Measurements from ENCODE around the gene AKT1S1.

AKT1S1 gene

GRCh38 chr19:49891393-49891792 is 14.2 kb upstream of the AKT1S1 start:
- H3K27me3 ChIP-seq: no peaks in the 10 kb centered on the region
- peaks cover 6% of the 10 kb centered on the region; the same call in 1 of the 2 replicates for H3K4me1 ChIP-seq
- no peaks in the 10 kb centered on the region for H3K9me3 ChIP-seq
- no peaks in the 10 kb centered on the region for H3K36me3 ChIP-seq
- DNase-seq: no peak
- H3K4me3 ChIP-seq (ENCODE audit: low read depth, low read length): no peak overlapping the region
- no peak for TF ChIP-seq CTCF (IDR thresholded peaks at IDR 0.05; ENCODE audit: low read depth, low read length)

DNA sequence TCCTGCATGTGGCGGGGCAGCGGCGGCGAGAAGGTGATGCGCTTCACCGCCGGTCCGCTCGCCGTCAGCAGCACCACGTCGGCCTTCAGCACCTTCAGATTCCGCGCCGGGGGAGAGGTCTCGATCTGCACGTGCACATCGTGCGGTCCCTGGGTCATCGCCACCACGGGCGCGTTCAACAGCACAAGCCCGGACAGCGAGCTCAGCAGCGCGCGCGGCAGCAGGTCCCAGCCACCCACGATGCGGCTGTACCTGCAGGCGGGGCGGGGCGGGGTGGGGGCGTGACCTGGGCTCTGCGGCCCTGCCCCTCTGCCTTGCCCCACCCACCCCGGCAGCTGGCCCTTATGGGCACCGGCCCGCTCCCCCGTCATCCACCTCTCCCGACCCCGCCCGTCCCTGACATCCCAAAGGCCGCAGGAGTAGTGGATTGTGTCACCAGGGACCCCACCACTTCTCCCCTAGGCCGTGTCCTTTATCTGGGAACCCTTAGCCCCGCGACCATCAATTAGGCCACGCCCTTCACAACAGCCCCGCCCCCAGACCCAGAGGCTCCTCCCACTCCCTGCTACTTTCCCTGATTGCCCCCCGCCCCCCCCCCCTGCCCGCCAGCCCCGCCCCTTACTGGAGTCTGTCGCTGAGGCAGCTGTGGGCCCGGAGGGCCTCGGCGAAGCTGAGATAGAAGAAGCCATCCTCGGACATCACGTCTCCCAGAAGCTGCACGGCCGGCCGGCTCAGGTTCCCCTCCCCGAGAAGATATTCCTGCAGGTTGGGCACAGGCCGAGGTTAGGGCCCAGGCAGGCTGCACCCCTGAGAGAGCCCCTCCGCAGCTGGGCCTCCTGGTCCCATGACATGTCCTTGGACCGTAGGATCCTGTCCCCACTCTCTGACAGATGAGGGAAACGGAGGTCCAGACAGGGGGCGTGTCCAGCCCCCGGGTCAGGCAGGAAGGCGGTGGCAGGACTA is 13.5 kb upstream of the AKT1S1 start:
- peak; percentile 11; the same call in 1 of the 2 replicates for TF ChIP-seq CTCF (IDR thresholded peaks at IDR 0.05; ENCODE audit: low read depth, low read length)
- peaks cover 6% of the 10 kb centered on the region; the same call in 1 of the 2 replicates for H3K4me1 ChIP-seq
- no peaks in the 10 kb centered on the region for H3K9me3 ChIP-seq
- no peaks in the 10 kb centered on the region for H3K36me3 ChIP-seq
- DNase-seq: peak; percentile 82
- peak overlapping the region; percentile 43 for H3K4me3 ChIP-seq (ENCODE audit: low read depth, low read length)
- H3K27me3 ChIP-seq: no peaks in the 10 kb centered on the region

GRCh38 chr19:49889687-49890348 is 12.7 kb upstream of the AKT1S1 start:
- Histone ChIP-seq H3K4me3 (ENCODE audit: low read depth, low read length) (no peak overlapping the region; the same call in 1 of the 2 replicates), H3K27me3 (no peaks in the 10 kb centered on the region), H3K4me1 (peaks cover 6% of the 10 kb centered on the region; the same call in 1 of the 2 replicates), H3K36me3 (no peaks in the 10 kb centered on the region), H3K9me3 (no peaks in the 10 kb centered on the region)
- DNase-seq: no peak
- TF ChIP-seq CTCF (IDR thresholded peaks at IDR 0.05; ENCODE audit: low read depth, low read length): no peak

DNA sequence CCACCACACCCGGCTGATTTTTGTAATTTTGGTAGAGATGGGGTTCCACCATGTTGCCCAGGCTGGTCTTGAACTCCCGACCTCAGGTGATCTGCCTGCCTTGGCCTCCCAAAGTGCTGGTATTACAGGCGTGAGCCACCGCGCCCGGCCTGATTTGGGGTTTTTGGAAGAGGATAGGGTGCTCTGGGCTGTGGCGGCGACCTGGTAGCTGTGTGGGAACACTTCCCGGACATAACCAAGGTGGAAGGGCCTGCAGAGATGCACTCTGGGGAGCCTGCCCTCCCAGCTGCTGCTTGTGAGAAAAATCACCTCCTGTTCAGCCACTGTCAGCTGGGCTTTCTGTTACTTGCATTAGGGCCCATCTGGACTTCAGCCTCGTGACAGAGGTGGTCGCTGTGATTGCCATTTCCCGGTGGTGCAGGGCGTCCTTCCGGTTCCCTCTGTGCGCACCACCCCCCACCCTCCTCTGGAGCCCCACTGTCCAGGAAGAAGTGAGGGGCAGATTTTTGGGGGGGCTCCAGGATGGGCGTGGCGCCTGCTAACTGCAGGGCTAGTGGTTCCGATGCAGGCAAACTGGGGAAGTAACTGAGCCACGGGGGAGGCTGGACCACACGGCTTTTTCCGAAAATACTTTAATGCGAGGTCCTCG is 12.0 kb upstream of the AKT1S1 start:
- no peak for DNase-seq
- Histone ChIP-seq H3K4me3 (ENCODE audit: low read depth, low read length) (no peak overlapping the region), H3K4me1 (peaks cover 6% of the 10 kb centered on the region; the same call in 1 of the 2 replicates)

DNA sequence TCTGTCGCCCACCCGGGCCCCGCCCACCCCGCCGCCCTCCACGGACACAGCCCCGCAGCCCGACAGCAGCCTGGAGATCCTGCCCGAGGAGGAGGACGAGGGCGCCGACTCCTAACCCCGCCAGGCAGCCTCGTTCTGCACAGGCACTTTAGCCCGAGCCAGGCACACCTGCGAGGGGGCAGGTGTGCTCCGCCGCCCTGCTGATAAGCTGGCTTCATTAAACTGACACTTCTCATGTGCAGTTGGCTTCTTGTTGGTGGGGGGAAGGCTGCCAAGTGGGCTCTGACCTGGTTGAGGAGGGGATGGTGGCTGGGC is 11.3 kb upstream of the AKT1S1 start:
- Histone ChIP-seq H3K4me1 (peaks cover 6% of the 10 kb centered on the region; the same call in 1 of the 2 replicates), H3K9me3 (no peaks in the 10 kb centered on the region), H3K4me3 (ENCODE audit: low read depth, low read length) (no peak overlapping the region), H3K36me3 (peaks cover 6% of the 10 kb centered on the region; the same call in 1 of the 2 replicates), H3K27me3 (no peaks in the 10 kb centered on the region)
- no peak for TF ChIP-seq CTCF (IDR thresholded peaks at IDR 0.05; ENCODE audit: low read depth, low read length)
- DNase-seq: no peak

More for the DNA sequence above, 12.0 kb upstream of the AKT1S1 start:
- H3K27me3 ChIP-seq: no peaks in the 10 kb centered on the region
- no peak for TF ChIP-seq CTCF (IDR thresholded peaks at IDR 0.05; ENCODE audit: low read depth, low read length)
- H3K36me3 ChIP-seq: no peaks in the 10 kb centered on the region; the same call in 1 of the 2 replicates
- H3K9me3 ChIP-seq: no peaks in the 10 kb centered on the region
